NCI-H1694 (cell line): Measurements from ENCODE around the gene PRKCZ.
A peak's percentile ranks its signal among the peaks of the same experiment; 100 is the strongest.

Source experiments
- DNase-seq: peaks from one replicate; lab custom pipeline; 2025; lab: John Stamatoyannopoulos, UW

The PRKCZ gene

GRCh38 chr1:2024887-2025286, 25.3 kb upstream of the PRKCZ start:
- no peak for DNase-seq

GRCh38 chr1:2025491-2025981, 24.7 kb upstream of the PRKCZ start:
- DNase-seq, result no peak

DNA sequence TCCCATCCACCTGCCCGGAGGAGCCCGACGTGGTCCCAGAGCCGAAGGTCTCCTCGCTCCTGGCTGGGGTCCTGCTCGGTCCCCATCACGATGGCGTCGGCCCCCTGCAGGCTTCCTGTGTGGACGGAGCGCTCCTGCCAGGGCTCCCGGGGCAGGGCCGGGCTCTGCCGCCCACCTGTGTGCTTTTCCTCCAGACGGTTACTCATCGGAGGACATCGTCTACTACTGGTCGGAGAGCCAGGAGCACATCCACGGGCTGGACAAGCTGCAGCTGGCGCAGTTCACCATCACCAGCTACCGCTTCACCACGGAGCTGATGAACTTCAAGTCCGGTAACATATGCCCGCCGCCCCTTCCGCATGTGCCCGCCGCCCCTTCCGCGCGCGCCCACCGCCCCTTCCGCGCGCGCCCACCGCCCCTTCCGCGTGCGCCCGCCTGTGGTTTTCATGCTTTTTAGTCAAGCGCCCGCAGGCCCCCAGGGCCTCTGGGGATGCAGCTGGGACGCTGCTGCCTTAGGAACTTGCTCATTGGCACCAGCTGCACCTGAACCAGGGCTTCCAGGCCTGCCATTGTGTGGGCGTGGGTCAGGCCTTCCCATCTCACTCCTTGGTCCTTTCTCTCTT, 22.1 kb upstream of the PRKCZ start:
- DNase-seq, result no peak

- DNase-seq, result no peak
Measured at GRCh38 chr1:2028870-2029560, 21.2 kb upstream of the PRKCZ start.

- DNase-seq, result no peak
Measured at GRCh38 chr1:2029561-2029960, 20.6 kb upstream of the PRKCZ start.

DNA sequence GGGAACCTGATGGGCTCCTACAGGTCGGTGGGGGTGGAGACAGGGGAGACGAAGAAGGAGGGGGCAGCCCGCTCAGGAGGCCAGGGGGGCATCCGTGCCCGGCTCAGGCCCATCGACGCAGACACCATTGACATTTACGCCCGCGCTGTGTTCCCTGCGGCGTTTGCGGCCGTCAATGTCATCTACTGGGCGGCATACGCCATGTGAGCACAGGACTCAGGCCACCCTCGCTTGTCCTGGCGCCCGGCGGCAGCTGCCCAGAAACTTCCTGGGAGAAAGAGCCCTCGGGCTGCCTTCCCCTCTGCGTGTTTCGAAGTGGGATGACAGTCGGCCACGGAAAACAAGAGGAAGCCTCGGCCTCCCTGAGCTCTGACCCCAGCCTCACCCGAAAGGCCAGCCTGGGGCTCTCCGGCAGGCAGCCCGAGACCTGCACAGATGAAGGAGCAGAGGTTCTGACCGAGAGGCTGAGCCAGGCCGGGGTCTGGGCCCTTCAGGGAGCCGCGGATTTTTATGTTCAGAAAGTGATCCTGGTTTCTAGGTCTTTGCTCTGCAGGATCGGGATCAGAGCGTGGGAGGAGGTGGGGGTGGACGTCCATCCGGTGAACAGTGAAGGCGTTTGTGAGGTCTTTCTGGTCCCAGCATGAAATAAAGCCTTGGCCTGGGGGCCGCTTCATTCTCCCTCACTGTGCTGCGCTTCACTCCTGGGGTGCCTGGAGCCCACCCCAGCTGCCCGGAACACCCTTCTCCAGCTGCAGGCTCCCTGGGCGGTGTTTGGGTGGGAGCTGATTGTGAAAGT, 19.9 kb upstream of the PRKCZ start:
- DNase-seq, result no peak

GRCh38 chr1:2031546-2032540, 18.4 kb upstream of the PRKCZ start:
- DNase-seq, result no peak

DNA sequence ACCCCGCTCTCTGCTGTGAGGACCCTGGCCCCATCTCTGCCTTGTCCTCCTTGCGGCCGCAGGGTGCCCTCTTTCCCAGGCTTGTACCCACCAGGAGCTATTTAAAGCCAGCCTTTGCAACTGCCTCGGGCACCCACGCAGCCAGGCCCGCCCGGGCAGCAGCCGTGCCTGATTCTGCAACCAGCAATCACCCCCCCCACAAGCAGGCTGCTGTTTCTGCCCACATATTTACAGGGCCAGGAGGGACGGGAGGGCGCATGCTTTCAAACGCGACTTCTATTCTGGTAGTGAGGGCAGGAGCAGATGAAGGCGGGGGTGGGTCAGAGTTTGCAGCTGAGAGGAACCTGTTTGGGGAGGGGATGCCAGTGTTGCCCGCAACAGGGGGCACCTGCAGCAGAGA, 17.5 kb upstream of the PRKCZ start:
- no peak for DNase-seq

- no peak for DNase-seq
Measured at GRCh38 chr1:2033165-2033564, 17.0 kb upstream of the PRKCZ start.

- DNase-seq, result no peak
Measured at GRCh38 chr1:2036287-2036686, 13.9 kb upstream of the PRKCZ start.

GRCh38 chr1:2037314-2037979, 12.8 kb upstream of the PRKCZ start:
- DNase-seq, result no peak

DNA sequence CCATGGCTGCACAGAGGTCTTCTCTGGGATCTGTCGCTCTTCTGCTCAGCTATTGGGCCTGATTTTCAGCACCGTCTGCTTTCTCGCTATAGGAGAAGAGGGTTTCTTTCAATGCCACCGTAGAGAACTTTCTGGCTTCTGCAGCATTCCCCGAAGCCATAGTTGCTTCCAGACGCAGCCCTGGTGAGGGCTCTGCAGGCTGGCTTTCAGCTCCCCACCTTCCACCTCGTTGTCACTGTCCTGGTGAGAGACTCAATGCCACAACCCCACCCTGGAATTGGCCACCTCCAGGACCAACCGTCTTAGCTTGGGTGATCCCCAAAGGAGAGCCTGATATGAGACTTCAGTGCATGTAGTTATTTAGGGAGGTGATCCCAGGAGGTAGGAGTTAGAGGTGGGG, 12.0 kb upstream of the PRKCZ start:
- no peak for DNase-seq

- DNase-seq, result no peak
Measured at GRCh38 chr1:2039251-2039650, 11.0 kb upstream of the PRKCZ start.

- no peak for DNase-seq
Measured at GRCh38 chr1:2041305-2041704, 8.9 kb upstream of the PRKCZ start.

- no peak for DNase-seq
Measured at GRCh38 chr1:2041887-2042286, 8.3 kb upstream of the PRKCZ start.

DNA sequence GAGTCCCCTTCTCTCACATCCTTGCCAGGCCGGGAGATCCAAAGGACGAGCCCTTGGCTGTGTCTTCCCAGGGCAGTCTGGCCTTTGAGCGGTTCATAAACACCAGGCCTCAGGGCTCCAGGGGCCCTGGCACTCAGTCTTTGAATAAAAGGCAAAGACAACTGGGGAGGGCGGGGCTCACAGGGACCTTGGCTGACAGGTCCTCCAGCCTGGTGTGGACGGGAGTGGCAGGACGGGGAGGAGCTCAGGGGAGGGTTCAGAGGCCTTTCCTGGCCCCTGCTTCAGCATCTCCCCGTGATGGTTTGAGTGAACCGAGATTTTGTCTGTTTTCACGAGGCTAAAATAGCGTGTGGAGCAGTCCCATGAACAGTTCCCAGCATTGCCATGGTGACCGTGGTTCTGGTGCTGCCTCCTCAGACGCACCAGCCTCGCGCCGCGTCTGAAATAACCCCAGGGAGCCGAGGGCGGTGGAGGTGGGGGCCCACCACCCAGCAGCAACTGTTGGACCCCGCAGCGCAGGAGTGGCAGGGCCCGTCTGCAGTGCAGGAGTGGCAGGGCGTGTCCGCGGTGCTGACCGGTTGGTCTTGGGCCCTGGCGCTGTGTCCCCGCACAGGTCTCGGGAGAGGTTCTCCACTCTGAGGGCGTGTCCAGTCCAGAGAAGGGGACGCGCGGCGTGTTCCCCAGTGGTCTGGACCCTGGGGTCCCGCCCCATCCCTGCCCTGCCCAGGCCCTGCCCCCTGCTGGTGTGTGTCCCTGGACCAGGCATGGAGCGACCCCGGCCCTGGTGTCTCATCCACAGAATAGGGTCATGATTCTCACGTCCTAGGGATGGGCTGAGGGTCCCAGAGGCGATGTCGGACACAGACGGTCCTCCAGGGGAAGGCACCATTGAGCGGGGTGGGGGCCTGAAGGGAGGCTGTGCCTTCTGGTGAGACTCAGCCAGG, 7.1 kb upstream of the PRKCZ start:
- DNase-seq, result no peak

DNA sequence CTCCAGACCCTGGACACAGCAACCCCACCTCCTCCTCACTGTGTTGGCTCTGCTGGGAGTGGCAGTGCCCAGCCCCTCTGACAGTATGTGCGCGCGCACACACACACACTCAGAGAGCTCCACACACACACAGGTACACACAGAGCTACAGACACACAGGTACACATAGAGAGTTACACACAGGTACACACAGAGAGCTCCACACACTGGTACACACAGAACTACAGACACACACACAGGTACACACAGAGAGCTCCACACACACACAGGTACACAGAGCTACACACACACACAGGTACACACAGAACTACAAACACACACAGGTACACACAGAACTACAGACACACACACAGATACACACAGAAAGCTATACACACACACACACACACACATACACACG, 6.3 kb upstream of the PRKCZ start:
- DNase-seq, result no peak

- DNase-seq, result peak; percentile 8
Measured at GRCh38 chr1:2044510-2045319, 5.5 kb upstream of the PRKCZ start.

- no peak for DNase-seq
Measured at GRCh38 chr1:2045468-2046173, 4.6 kb upstream of the PRKCZ start.
